HepG2 (cell line): ENCODE results near the gene MYRIP. TPM values are rescaled to one million over a fixed set of nuclear protein-coding genes. Genes with fewer than 3 reads are reported as not detected.

ENCODE experiments used
- ATAC-seq: fragments of 200-7000 bp; cut with Tn5 transposase; 3 replicates; pipeline ENCODE4 v1.9.1; 2020; ENCODE audit warnings: mild to moderate bottlenecking, moderate library complexity
- BruUV-seq: library from RNA; stranded (reverse); fragments of 400-500 nt; replicated peaks from 2 replicates; lab custom pipeline; 2021; lab: Mats Ljungman, UMichigan
- CTCF ChIA-PET: fragments of 300-600 bp; formaldehyde crosslinking; extraction: SDS; loops from one replicate; lab custom pipeline; 2021; ENCODE audit warnings: low total read pairs, inconsistent platforms, low intra/inter-chr PET ratio; lab: Yijun Ruan, JAX
- POLR2A ChIA-PET: fragments of 350-600 bp; sonication (Branson Sonifier 250); formaldehyde crosslinking; loops from one replicate; lab custom pipeline; 2020; ENCODE audit warnings: antibody characterized with exemption, inconsistent platforms; lab: Yijun Ruan, JAX
- DNase-seq: peaks from one replicate; pipeline ENCODE4 v3.0.0-alpha.2; 2015; ENCODE audit warnings: low spot score
- FAIRE-seq: peaks from 3 replicates; lab custom pipeline; 2011; peaks lifted over from hg19 to GRCh38; lab: Jason Lieb, UNC
- H2AFZ ChIP-seq: one replicate; pipeline ENCODE4 v1.6.1; 2011; ENCODE audit warnings: low read length, inconsistent platforms
- H3K27ac ChIP-seq: fragments of 300-600 bp; 3 replicates; pipeline ENCODE4 v1.8.0; 2011; ENCODE audit warnings: mixed run types, mild to moderate bottlenecking, mixed read lengths, low read length, inconsistent platforms; ENCODE audit not compliant: insufficient read depth; ENCODE audit errors: extremely low read length
- H3K27me3 ChIP-seq, 2 experiments: fragments of 200-600 bp in 1 of 2; 2 replicates in 1 of 2; 3 replicates in 1 of 2; pipeline versions ENCODE4 v1.6.0 to v1.8.0; 2011; ENCODE audit warnings: low read length in 2 of 2, mild to moderate bottlenecking in 2 of 2, moderate library complexity in 2 of 2, inconsistent platforms in 1 of 2; ENCODE audit not compliant: insufficient read depth in 2 of 2, control insufficient read depth in 1 of 2
- H3K36me3 ChIP-seq, 2 experiments: fragments of 200-600 bp in 1 of 2; replicated peaks in 1 of 2; 2 replicates in 1 of 2; 3 replicates in 1 of 2; pipeline versions ENCODE4 v1.5.1 to v1.8.0; 2011; ENCODE audit warnings: low read length in 2 of 2, inconsistent platforms in 1 of 2; ENCODE audit not compliant: insufficient read depth in 2 of 2, control insufficient read depth in 1 of 2
- H3K4me1 ChIP-seq: 2 replicates; pipeline ENCODE4 v1.5.1; 2012; ENCODE audit warnings: low read length, inconsistent platforms; ENCODE audit not compliant: insufficient read depth
- H3K4me2 ChIP-seq: 2 replicates; pipeline ENCODE4 v1.6.0; 2011; ENCODE audit warnings: low read depth, low read length, inconsistent platforms
- H3K4me3 ChIP-seq, 3 experiments: fragments of 200-600 bp in 1 of 3; sonication (generic), shearing (Covaris generic) in 1 of 3; replicated peaks in 1 of 3; 2 replicates each; pipeline ENCODE4 v1.5.1; 2011 to 2016; ENCODE audit warnings: low read length in 3 of 3, inconsistent platforms in 2 of 3, low read depth in 2 of 3, mild to moderate bottlenecking in 2 of 3, control low read depth in 1 of 3, mixed read lengths in 1 of 3; ENCODE audit not compliant: insufficient read depth in 1 of 3
- H3K79me2 ChIP-seq: one replicate; pipeline ENCODE4 v1.6.1; 2011; ENCODE audit warnings: low read length, inconsistent platforms; ENCODE audit not compliant: insufficient read depth
- H3K9ac ChIP-seq: 2 replicates; pipeline ENCODE4 v1.6.0; 2011; ENCODE audit warnings: mild to moderate bottlenecking, low read depth, low read length, inconsistent platforms; ENCODE audit not compliant: insufficient read depth
- H3K9me3 ChIP-seq: 2 replicates; pipeline ENCODE4 v1.5.1; 2012; ENCODE audit warnings: mild to moderate bottlenecking, low read length
- H4K20me1 ChIP-seq: 2 replicates; pipeline ENCODE4 v1.6.0; 2011; ENCODE audit warnings: inconsistent platforms, mild to moderate bottlenecking, low read length, moderate library complexity; ENCODE audit not compliant: insufficient read depth
- MEIS1 ChIP-seq: sonication (generic); formaldehyde crosslinking; IDR thresholded peaks from 2 replicates; pipeline ENCODE4 v1.9.0; 2021; ENCODE audit warnings: mild to moderate bottlenecking, missing genetic modification reagents, moderate library complexity, borderline replicate concordance
- POLR2G ChIP-seq: fragments of 200-400 bp; formaldehyde crosslinking; IDR thresholded peaks from 2 replicates; pipeline ENCODE4 v1.6.1; 2018; ENCODE audit warnings: mild to moderate bottlenecking, low read depth, low read length, moderate library complexity
- REL ChIP-seq: sonication (generic); formaldehyde crosslinking; conservative IDR thresholded peaks from 2 replicates; pipeline ENCODE4 v1.8.0; 2022; ENCODE audit warnings: mild to moderate bottlenecking, missing genetic modification reagents, moderate library complexity
- ZBTB43 ChIP-seq: sonication (generic); formaldehyde crosslinking; conservative IDR thresholded peaks from 2 replicates; pipeline ENCODE4 v1.4.0; 2020; ENCODE audit warnings: missing genetic modification reagents
- ZNF143 ChIP-seq: sonication (generic); formaldehyde crosslinking; IDR thresholded peaks from 2 replicates; pipeline ENCODE4 v1.4.0; 2020; ENCODE audit warnings: missing genetic modification reagents
- ZNF33B ChIP-seq: sonication (generic); formaldehyde crosslinking; IDR thresholded peaks from 2 replicates; pipeline ENCODE4 v1.5.1; 2020; ENCODE audit warnings: mild to moderate bottlenecking, missing genetic modification reagents
- ZNF775 ChIP-seq: sonication (generic); formaldehyde crosslinking; IDR thresholded peaks from 2 replicates; pipeline ENCODE4 v1.4.0; 2020; ENCODE audit warnings: missing genetic modification reagents, mild to moderate bottlenecking, moderate library complexity, borderline replicate concordance
- WGBS: methylation state at CpG from one replicate; pipeline ENCODE4 v1.1.6; 2017; ENCODE audit warnings: low lambda C conversion rate; 5-methylcytosine and 5-hydroxymethylcytosine counted together
- in situ Hi-C: cut with HindIII; loops from 2 replicates; pipeline ENCODE4 v1.10.0; 2017; ENCODE audit warnings: low pct_unique_long_range_greater_than_20kb; ENCODE audit not compliant: extremely low pct_ligation_motif_present
- intact Hi-C: fragments of 100-400 bp; cut with micrococcal nuclease; formaldehyde crosslinking; loops from one replicate; pipeline ENCODE4 v1.10.0; 2022; ENCODE audit not compliant: unreplicated experiment
- polyA plus RNA-seq, 8 experiments: library from polyadenylated mRNA; depleted of rRNA in 3 of 8; stranded (reverse) in 7 of 8; unstranded in 1 of 8; fragments of >200 nt; fragmentation: Illumina TruSeq in 4 of 8; extraction: Trizol in 4 of 8; gene quantifications; 2 replicates each; pipeline versions ENCODE4 v1.2.1 to v1.2.3, GENCODE V29; 2011 to 2016; ENCODE audit warnings: low read depth in 4 of 8, missing spikeins in 1 of 8, mixed read lengths in 1 of 8; ENCODE audit not compliant: insufficient read depth in 1 of 8
- total RNA-seq, 5 experiments: library from RNA; depleted of rRNA; stranded (reverse); fragments of >200 nt; fragmentation: Illumina TruSeq; extraction: Trizol; gene quantifications; 2 replicates each; pipeline ENCODE4 v1.2.3, GENCODE V29; 2016; ENCODE audit warnings: low read depth in 1 of 5
- TF ChIP-seq, protein P1 (sequence below): sonication (generic); formaldehyde crosslinking; conservative IDR thresholded peaks from 2 replicates; pipeline ENCODE4 v1.8.1; 2023; ENCODE audit warnings: missing genetic modification reagents
- TF ChIP-seq, protein P2 (sequence below): sonication (generic); formaldehyde crosslinking; IDR thresholded peaks from 2 replicates; pipeline ENCODE4 v1.4.0; 2020; ENCODE audit warnings: missing genetic modification reagents

Gene MYRIP
- total and polyA plus RNA-seq, 2 of the 13 experiments (the other 11 are each of a cell fraction or from before 2014, with no cell fraction given) = 0.64 to 0.84 TPM

DNA sequence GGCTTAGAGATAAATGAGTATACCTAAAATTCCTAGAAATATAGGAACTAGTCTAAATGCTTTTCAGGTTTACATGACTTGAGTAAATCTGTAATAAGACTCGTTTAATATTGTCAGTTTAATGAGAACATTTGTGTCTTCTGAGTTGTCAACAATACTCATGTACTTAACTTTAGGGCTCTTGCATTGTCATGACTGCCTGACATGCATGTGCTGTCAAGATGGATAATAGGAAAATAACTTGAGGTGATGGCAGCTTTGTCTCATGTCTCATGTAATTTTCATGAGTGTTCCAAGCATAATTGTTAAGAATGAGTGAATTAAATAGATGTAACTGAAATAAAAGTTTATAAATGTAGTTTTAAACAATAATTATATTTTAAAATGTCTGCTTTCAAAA is 455.0 kb downstream of the MYRIP start:
- in situ Hi-C loops = no loop called here
- ATAC-seq = no peak
- no peak for DNase-seq
- CTCF ChIA-PET = no interaction called here
- Histone ChIP-seq H3K27ac (no peak overlapping the region), H3K27me3 (no peaks in the 10 kb centered on the region), H3K4me1 (no peaks in the 10 kb centered on the region), H4K20me1 (no peaks in the 10 kb centered on the region), H3K4me3 (no peak overlapping the region), H3K9ac (no peak overlapping the region), H2AFZ (no peak overlapping the region), H3K4me2 (no peak overlapping the region), H3K79me2 (no peaks in the 10 kb centered on the region), H3K36me3 (no peaks in the 10 kb centered on the region), H3K9me3 (no peaks in the 10 kb centered on the region)
- no peak for TF ChIP-seq ZBTB43 (CRISPR knock-in tag)
- no peak for TF ChIP-seq ZNF143 (CRISPR knock-in tag)
- TF ChIP-seq MEIS1 (CRISPR knock-in tag) = no peak
- TF ChIP-seq, protein P1, sequence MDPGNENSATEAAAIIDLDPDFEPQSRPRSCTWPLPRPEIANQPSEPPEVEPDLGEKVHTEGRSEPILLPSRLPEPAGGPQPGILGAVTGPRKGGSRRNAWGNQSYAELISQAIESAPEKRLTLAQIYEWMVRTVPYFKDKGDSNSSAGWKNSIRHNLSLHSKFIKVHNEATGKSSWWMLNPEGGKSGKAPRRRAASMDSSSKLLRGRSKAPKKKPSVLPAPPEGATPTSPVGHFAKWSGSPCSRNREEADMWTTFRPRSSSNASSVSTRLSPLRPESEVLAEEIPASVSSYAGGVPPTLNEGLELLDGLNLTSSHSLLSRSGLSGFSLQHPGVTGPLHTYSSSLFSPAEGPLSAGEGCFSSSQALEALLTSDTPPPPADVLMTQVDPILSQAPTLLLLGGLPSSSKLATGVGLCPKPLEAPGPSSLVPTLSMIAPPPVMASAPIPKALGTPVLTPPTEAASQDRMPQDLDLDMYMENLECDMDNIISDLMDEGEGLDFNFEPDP (CRISPR knock-in tag) = no peak
- TF ChIP-seq REL (CRISPR knock-in tag) = no peak
- TF ChIP-seq, protein P2, sequence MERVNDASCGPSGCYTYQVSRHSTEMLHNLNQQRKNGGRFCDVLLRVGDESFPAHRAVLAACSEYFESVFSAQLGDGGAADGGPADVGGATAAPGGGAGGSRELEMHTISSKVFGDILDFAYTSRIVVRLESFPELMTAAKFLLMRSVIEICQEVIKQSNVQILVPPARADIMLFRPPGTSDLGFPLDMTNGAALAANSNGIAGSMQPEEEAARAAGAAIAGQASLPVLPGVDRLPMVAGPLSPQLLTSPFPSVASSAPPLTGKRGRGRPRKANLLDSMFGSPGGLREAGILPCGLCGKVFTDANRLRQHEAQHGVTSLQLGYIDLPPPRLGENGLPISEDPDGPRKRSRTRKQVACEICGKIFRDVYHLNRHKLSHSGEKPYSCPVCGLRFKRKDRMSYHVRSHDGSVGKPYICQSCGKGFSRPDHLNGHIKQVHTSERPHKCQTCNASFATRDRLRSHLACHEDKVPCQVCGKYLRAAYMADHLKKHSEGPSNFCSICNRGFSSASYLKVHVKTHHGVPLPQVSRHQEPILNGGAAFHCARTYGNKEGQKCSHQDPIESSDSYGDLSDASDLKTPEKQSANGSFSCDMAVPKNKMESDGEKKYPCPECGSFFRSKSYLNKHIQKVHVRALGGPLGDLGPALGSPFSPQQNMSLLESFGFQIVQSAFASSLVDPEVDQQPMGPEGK = no peak
- no peak for TF ChIP-seq POLR2G
- no peak for TF ChIP-seq ZNF775
- no peak for TF ChIP-seq ZNF33B
- no peak for FAIRE-seq
- BruUV-seq = no TSS peak
- POLR2A ChIA-PET = no interaction called here
- WGBS = 0% methylated on average over 1 of the region's 1 CpG
- intact Hi-C loops = no loop called here
